ENCODE results near the gene ACE.

ACE gene

GRCh38 chr17:63537991-63538692 lies 61.3 kb downstream of the ACE start:
- no peak for TF ChIP-seq CTCF (IDR thresholded peaks at IDR 0.05)

GRCh38 chr17:63538693-63539595 lies 62.1 kb downstream of the ACE start:
- no peak for TF ChIP-seq CTCF (IDR thresholded peaks at IDR 0.05)

- TF ChIP-seq CTCF (IDR thresholded peaks at IDR 0.05) = no peak
These were observed 63.7 kb downstream of the ACE start for GRCh38 chr17:63540590-63540989.

GRCh38 chr17:63542218-63542545 lies 65.3 kb downstream of the ACE start:
- no peak for TF ChIP-seq CTCF (IDR thresholded peaks at IDR 0.05)

- no peak for TF ChIP-seq CTCF (IDR thresholded peaks at IDR 0.05)
These were observed 66.3 kb downstream of the ACE start for GRCh38 chr17:63542942-63543821.

- no peak for TF ChIP-seq CTCF (IDR thresholded peaks at IDR 0.05)
These were observed 67.1 kb downstream of the ACE start for GRCh38 chr17:63543822-63544420.
